Breast epithelium (tissue), 4 donors: ENCODE measurements around the gene MSLN. TPM values are rescaled to one million over a fixed set of nuclear protein-coding genes. Genes with fewer than 3 reads are reported as not detected.

Source experiments
- DNase-seq, 2 donors: peaks; one replicate each; pipeline ENCODE4 v3.0.0-alpha.2; 2019; ENCODE audit warnings: low spot score in 2 of 2
- H3K27ac ChIP-seq, 2 donors: fragments of 200-600 bp; sonication (generic) in 1 of 2; one replicate each; pipeline ENCODE4 v1.5.1; 2016 to 2019; ENCODE audit warnings: mild to moderate bottlenecking in 1 of 2
- H3K27me3 ChIP-seq, 2 donors: fragments of 200-600 bp; sonication (generic) in 1 of 2; one replicate each; pipeline versions ENCODE4 v1.5.1 to v1.6.0; 2017 to 2019; ENCODE audit warnings: control low read depth in 1 of 2, mild to moderate bottlenecking in 1 of 2
- H3K36me3 ChIP-seq: fragments of 200-600 bp; one replicate; pipeline ENCODE4 v1.5.1; 2019
- H3K4me1 ChIP-seq, 2 donors: fragments of 200-600 bp; sonication (generic); one replicate each; pipeline ENCODE4 v1.5.1; 2016 to 2019; ENCODE audit warnings: control low read depth in 1 of 2
- H3K4me3 ChIP-seq, 3 donors: fragments of 200-600 bp; sonication (generic); 1 replicate in 2 of 3; 2 replicates in 1 of 3; pipeline ENCODE4 v1.5.1; 2016 to 2019; ENCODE audit warnings: mild to moderate bottlenecking in 3 of 3, moderate library complexity in 2 of 3
- H3K9me3 ChIP-seq, 2 donors: fragments of 200-600 bp; sonication (generic) in 1 of 2; one replicate each; pipeline ENCODE4 v1.5.1; 2016 to 2019; ENCODE audit warnings: control low read depth in 1 of 2
- POLR2A ChIP-seq: fragments of 450-650 bp; IDR thresholded peaks from one replicate; pipeline ENCODE4 v1.6.1; 2016; ENCODE audit warnings: antibody characterized with exemption, mild to moderate bottlenecking, moderate library complexity
- POLR2AphosphoS5 ChIP-seq, 3 donors: sonication (generic); formaldehyde crosslinking; IDR thresholded peaks; one replicate each; pipeline ENCODE4 v1.6.1; 2017; ENCODE audit warnings: antibody characterized with exemption in 3 of 3
- intact Hi-C: fragments of 100-400 bp; cut with DNase I; formaldehyde crosslinking; loops from one replicate; pipeline ENCODE4 v1.15.1; 2023; ENCODE audit warnings: low total_unique reads
- total RNA-seq, 3 donors: library from RNA; depleted of rRNA; stranded (reverse); fragments of >200 nt; gene quantifications; one replicate each; pipeline ENCODE4 v1.1.0, GENCODE V29; 2016
- TF ChIP-seq, protein P1 (sequence below), 3 donors: fragments of 450-650 bp; IDR thresholded peaks; one replicate each; pipeline ENCODE4 v1.5.1; 2016 to 2017; ENCODE audit warnings: antibody characterized with exemption in 3 of 3, mild to moderate bottlenecking in 3 of 3, moderate library complexity in 3 of 3

The MSLN gene
- total RNA-seq, 3 donors from 2014 or later, result 49.2 TPM; not detected in 2

DNA sequence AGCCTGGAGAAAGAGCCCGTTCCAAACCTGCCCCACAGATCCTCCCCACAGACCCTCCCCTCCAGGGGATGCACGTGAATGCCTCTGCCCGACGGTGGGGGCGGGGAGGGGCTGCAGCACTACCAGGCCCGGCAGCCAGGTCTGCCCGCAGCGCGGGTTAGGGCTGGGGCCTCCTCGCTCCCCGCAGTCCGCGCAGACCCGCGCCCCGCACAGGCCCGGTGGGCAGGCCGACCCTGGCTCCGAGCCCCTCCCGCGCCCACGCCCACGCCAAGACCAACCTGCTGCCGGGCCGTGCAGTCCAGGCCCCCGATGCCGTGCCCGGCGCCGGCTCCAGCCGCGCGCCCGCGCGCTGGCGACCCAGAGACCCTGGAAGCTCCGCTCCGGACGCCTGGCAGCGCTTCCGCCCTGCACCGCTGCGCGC is 27.5 kb downstream of the MSLN start, which contains the start of gene RPUSD1:
Gene RPUSD1 (minus strand): TSS at position 404 of the 421 bp plus-strand sequence. CDS start 644 bp downstream, outside the sequence.
- no peaks in the 10 kb centered on the region for H3K9me3 ChIP-seq
- TF ChIP-seq, protein P1, sequence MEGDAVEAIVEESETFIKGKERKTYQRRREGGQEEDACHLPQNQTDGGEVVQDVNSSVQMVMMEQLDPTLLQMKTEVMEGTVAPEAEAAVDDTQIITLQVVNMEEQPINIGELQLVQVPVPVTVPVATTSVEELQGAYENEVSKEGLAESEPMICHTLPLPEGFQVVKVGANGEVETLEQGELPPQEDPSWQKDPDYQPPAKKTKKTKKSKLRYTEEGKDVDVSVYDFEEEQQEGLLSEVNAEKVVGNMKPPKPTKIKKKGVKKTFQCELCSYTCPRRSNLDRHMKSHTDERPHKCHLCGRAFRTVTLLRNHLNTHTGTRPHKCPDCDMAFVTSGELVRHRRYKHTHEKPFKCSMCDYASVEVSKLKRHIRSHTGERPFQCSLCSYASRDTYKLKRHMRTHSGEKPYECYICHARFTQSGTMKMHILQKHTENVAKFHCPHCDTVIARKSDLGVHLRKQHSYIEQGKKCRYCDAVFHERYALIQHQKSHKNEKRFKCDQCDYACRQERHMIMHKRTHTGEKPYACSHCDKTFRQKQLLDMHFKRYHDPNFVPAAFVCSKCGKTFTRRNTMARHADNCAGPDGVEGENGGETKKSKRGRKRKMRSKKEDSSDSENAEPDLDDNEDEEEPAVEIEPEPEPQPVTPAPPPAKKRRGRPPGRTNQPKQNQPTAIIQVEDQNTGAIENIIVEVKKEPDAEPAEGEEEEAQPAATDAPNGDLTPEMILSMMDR (IDR thresholded peaks at IDR 0.05), result no peak
- TF ChIP-seq POLR2A (no peak), POLR2AphosphoS5 (IDR thresholded peaks at IDR 0.05) (no peak)
- no peak for DNase-seq
- intact Hi-C loops, result no loop called here
- peak within 1 kb of the TSS; percentile 40 to 59 for H3K27ac ChIP-seq
- H3K27me3 ChIP-seq, result peaks cover 0 to 5% of the 10 kb centered on the region in 2 donors
- no peaks in the 10 kb centered on the region for H3K36me3 ChIP-seq
- peak within 1 kb of the TSS; percentile 76 to 99 (median 93) for H3K4me3 ChIP-seq
- H3K4me1 ChIP-seq, result peaks cover 5 to 11% of the 10 kb centered on the region in 2 donors

DNA sequence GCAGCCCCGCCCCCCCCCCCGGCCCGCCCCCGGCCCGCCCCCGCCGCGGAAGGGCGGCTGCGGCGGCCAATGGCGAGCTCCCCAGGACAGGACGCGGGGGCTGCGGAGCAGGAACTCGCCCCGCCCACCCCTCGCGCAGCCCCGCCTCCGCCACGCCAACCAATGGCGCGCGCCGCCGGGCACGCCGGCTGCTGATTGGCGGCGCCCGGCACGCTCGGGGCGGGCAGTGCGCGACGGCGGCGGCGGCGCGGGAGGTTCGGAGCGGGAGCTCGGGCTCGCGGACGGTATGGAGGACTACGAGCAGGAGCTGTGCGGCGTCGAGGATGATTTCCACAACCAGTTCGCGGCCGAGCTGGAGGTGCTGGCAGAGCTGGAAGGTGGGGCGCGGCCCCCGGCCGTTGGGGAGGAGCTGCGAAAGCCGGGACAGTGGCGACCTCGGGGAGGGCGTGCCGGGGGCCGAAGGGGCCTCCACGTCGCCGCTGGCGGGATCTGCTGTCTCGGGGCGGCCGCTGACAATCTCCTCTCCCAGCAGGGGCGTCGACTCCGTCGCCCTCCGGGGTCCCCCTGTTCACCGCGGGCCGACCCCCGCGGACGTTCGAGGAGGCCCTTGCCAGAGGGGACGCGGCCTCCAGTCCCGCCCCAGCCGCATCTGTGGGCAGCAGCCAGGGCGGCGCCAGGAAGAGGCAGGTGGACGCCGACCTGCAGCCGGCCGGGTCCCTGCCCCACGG is 28.0 kb downstream of the MSLN start, which contains the start of gene CHTF18:
Gene CHTF18 (plus strand): TSS at position 222 of the 728 bp plus-strand sequence. CDS start 65 bp downstream, at position 287.
- Histone ChIP-seq H3K36me3 (no peaks in the 10 kb centered on the region), H3K27ac (peak within 1 kb of the TSS; percentile 40 to 59), H3K27me3 (no peaks in the 10 kb centered on the region), H3K4me3 (peak within 1 kb of the TSS; percentile 76 to 99 (median 93)), H3K9me3 (no peaks in the 10 kb centered on the region), H3K4me1 (peaks cover 5 to 11% of the 10 kb centered on the region in 2 donors)
- intact Hi-C loops, result no loop called here
- TF ChIP-seq, protein P1 (IDR thresholded peaks at IDR 0.05), result no peak
- no peak for TF ChIP-seq POLR2AphosphoS5 (IDR thresholded peaks at IDR 0.05)
- TF ChIP-seq POLR2A, result no peak
- DNase-seq, result peak; percentile 93 to 94

DNA sequence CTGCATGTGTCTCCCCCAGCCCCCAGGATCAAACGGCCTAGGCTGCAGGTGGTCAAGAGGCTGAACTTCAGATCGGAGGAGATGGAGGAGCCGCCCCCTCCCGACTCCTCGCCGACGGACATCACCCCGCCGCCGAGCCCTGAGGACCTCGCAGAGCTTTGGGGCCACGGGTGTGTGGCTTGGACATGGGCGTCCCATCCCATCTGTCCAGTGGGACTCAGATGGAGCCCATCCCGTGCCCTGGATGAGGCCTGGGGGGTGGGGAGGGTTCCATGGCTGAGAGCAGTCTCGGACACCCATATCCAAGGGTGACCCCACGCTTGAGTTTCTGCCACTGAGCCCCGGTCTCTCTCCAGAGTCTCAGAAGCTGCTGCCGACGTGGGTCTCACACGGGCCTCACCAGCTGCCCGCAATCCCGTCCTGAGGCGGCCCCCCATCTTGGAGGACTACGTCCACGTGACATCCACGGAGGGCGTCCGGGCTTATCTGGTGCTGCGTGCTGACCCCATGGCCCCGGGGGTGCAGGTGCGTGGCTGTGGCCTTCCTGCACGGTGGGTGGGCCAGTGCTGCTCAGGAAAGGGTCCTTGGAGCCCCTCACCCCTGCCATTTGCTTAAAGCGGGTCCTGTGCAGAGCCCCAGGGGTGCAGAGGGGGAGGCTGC is 28.8 kb downstream of the MSLN start:
- TF ChIP-seq POLR2AphosphoS5 (IDR thresholded peaks at IDR 0.05) (no peak), POLR2A (no peak)
- TF ChIP-seq, protein P1 (IDR thresholded peaks at IDR 0.05), result no peak
- Histone ChIP-seq H3K4me1 (peaks cover 5 to 11% of the 10 kb centered on the region in 2 donors), H3K36me3 (no peaks in the 10 kb centered on the region), H3K9me3 (no peaks in the 10 kb centered on the region), H3K27ac (no peak overlapping the region), H3K4me3 (peak overlapping the region; percentile 72 to 99 (median 93)), H3K27me3 (no peaks in the 10 kb centered on the region)
- intact Hi-C loops, result no loop called here
- no peak for DNase-seq

DNA sequence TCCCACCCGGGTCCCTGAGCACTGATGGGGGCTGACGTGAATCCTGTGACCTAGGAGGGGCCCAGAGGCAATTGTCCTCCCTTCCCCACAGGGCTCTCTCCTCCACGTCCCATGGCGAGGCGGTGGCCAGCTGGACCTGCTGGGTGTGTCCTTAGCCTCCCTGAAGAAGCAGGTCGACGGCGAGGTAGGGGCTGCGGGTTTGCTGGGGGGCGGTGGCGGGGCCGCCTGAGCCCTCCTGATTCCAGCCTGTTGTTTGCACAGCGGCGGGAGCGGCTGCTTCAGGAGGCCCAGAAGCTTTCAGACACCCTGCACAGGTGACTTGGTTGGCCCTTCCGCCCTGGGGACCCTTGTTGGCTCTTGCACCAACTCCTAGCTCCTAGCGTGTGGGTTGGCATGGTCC is 29.6 kb downstream of the MSLN start:
- Histone ChIP-seq H3K27ac (no peak overlapping the region), H3K36me3 (no peaks in the 10 kb centered on the region), H3K27me3 (no peaks in the 10 kb centered on the region), H3K4me3 (no peak overlapping the region), H3K9me3 (no peaks in the 10 kb centered on the region), H3K4me1 (peaks cover 5 to 11% of the 10 kb centered on the region in 2 donors)
- DNase-seq, result no peak
- intact Hi-C loops, result no loop called here
- TF ChIP-seq, protein P1 (IDR thresholded peaks at IDR 0.05), result no peak
- TF ChIP-seq POLR2AphosphoS5 (IDR thresholded peaks at IDR 0.05), result no peak
- no peak for TF ChIP-seq POLR2A

DNA sequence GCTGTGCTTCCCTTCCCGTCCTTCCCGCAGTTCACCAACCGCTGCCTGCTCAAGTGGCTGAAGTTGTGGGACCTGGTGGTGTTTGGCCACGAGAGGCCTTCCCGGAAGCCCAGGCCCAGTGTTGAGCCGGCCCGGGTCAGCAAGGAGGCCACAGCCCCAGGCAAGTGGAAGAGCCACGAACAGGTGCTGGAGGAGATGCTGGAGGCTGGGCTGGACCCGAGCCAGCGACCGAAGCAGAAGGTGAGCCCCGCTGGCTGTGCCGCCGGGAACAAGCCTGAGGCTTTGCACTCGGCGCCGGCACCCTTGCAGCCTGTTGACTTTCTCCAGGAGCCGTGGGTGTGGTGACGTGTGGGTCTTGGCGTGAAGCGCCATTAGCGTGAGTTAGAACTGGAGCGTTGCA is 30.6 kb downstream of the MSLN start:
- no peaks in the 10 kb centered on the region for H3K27me3 ChIP-seq
- no peak for DNase-seq
- H3K27ac ChIP-seq, result no peak overlapping the region
- H3K9me3 ChIP-seq, result no peaks in the 10 kb centered on the region
- intact Hi-C loops, result no loop called here
- H3K36me3 ChIP-seq, result no peaks in the 10 kb centered on the region
- TF ChIP-seq POLR2AphosphoS5 (IDR thresholded peaks at IDR 0.05) (no peak), POLR2A (no peak)
- TF ChIP-seq, protein P1 (IDR thresholded peaks at IDR 0.05), result no peak
- H3K4me3 ChIP-seq, result no peak overlapping the region
- peaks cover 5 to 11% of the 10 kb centered on the region in 2 donors for H3K4me1 ChIP-seq
